GM04504 (cell line): ENCODE results near the gene RBM7.

ENCODE experiments used
- DNase-seq: peaks from one replicate; pipeline ENCODE4 v3.0.0-alpha.2; 2012; ENCODE audit warnings: low read depth

Gene RBM7

GRCh38 chr11:114396916-114397315 is 3.5 kb upstream of the RBM7 start:
- DNase-seq, result no peak

GRCh38 chr11:114397349-114397982 is 3.0 kb upstream of the RBM7 start:
- no peak for DNase-seq

GRCh38 chr11:114398303-114398920 is 2.1 kb upstream of the RBM7 start:
- DNase-seq, result no peak

GRCh38 chr11:114399490-114400215 is 813 bp upstream of the RBM7 start:
- no peak for DNase-seq

GRCh38 chr11:114400915-114401223 is 403 bp downstream of the RBM7 start:
- DNase-seq, result no peak

GRCh38 chr11:114401311-114401710 is 845 bp downstream of the RBM7 start:
- DNase-seq, result no peak

- no peak for DNase-seq
Measured at GRCh38 chr11:114412946-114413345, 12.5 kb downstream of the RBM7 start.

GRCh38 chr11:114413958-114414357 is 13.5 kb downstream of the RBM7 start:
- DNase-seq, result no peak

GRCh38 chr11:114416441-114416961 is 16.0 kb downstream of the RBM7 start:
- DNase-seq, result no peak

- DNase-seq, result no peak
Measured at GRCh38 chr11:114426280-114426679, 25.8 kb downstream of the RBM7 start.

- DNase-seq, result no peak
Measured at GRCh38 chr11:114430290-114430689, 29.8 kb downstream of the RBM7 start.

GRCh38 chr11:114432893-114433292 is 32.4 kb downstream of the RBM7 start:
- no peak for DNase-seq

GRCh38 chr11:114433376-114433775 is 32.9 kb downstream of the RBM7 start:
- no peak for DNase-seq

- DNase-seq, result no peak
Measured at GRCh38 chr11:114438303-114438702, 37.8 kb downstream of the RBM7 start.

- peak; percentile 89 for DNase-seq
Measured at GRCh38 chr11:114439229-114440120, 39.0 kb downstream of the RBM7 start, which contains the start of gene REXO2. Gene REXO2 (plus strand): TSS chr11:114439467. CDS start chr11:114439529, 62 bp downstream.

- no peak for DNase-seq
Measured at GRCh38 chr11:114440121-114440860, 39.8 kb downstream of the RBM7 start.

- no peak for DNase-seq
Measured at GRCh38 chr11:114440971-114441763, 40.7 kb downstream of the RBM7 start.

GRCh38 chr11:114441921-114442320 is 41.5 kb downstream of the RBM7 start:
- no peak for DNase-seq

- DNase-seq, result no peak
Measured at GRCh38 chr11:114442536-114442935, 42.1 kb downstream of the RBM7 start.

GRCh38 chr11:114447444-114447843 is 47.0 kb downstream of the RBM7 start:
- no peak for DNase-seq

- DNase-seq, result no peak
Measured at GRCh38 chr11:114447892-114448291, 47.4 kb downstream of the RBM7 start.
